Measurements from ENCODE around the gene ENHO. TPM values are rescaled to one million over a fixed set of nuclear protein-coding genes. Genes with fewer than 3 reads are reported as not detected.

ENHO gene
- total and polyA plus RNA-seq, 10 of the 15 experiments (the other 5 are each of a cell fraction or from before 2014, with no cell fraction given) = not detected

- in situ Hi-C loops (cut with MboI) (no loop called here), intact Hi-C loops (cut with micrococcal nuclease; ENCODE audit: unreplicated experiment) (loop anchor here (1.0 to 5.0 kb wide), 2 partner anchors 110 to 144 kb away; no protein-coding TSS in a partner anchor)
- Histone ChIP-seq H3K9me3 (replicated peaks; ENCODE audit: control insufficient read depth, insufficient read depth, low read length) (no peaks in the 10 kb centered on the region; the same call in 2 of the 3 replicates), H3K36me3 (ENCODE audit: control insufficient read depth in 2 of 2, insufficient read depth in 2 of 2, low read length in 1 of 2) (no peaks in the 10 kb centered on the region), H3K27ac (ENCODE audit: control insufficient read depth, insufficient read depth) (no peak overlapping the region), H4K20me1 (ENCODE audit: control insufficient read depth, insufficient read depth) (peaks cover 8% of the 10 kb centered on the region; the same call in 1 of the 2 replicates), H3K9ac (ENCODE audit: control insufficient read depth, insufficient read depth, low read length) (no peak overlapping the region), H3K79me2 (ENCODE audit: control insufficient read depth, insufficient read depth, low read length) (no peaks in the 10 kb centered on the region), H3K27me3 (replicated peaks in 1 of 2; ENCODE audit: control insufficient read depth in 2 of 2, insufficient read depth in 2 of 2, low read length in 1 of 2) (peaks cover 3 to 8% of the 10 kb centered on the region in 2 experiments), H3K4me2 (ENCODE audit: control insufficient read depth, insufficient read depth) (no peak overlapping the region), H3K4me3 (no peak overlapping the region), H3K4me1 (ENCODE audit: control insufficient read depth, insufficient read depth, low read length) (no peaks in the 10 kb centered on the region), H2AFZ (ENCODE audit: control insufficient read depth, low read depth, low read length) (no peak overlapping the region)
- DNase-seq (ENCODE audit: low read depth, low spot score) (no peak), FAIRE-seq (no peak), ATAC-seq (peak; percentile 85)
- 50% methylated on average over 16 of the region's 16 CpGs for WGBS (ENCODE audit: insufficient coverage, insufficient replicate concordance, low lambda C conversion rate, missing lambda C conversion rate)
- POLR2A ChIA-PET = interaction anchor here (1.4 kb wide), 1 partner anchor 45 kb away, joined by 3 read pairs; no protein-coding TSS in a partner anchor
- SMC1A ChIA-PET (ENCODE audit: uncharacterized antibody, unreplicated experiment) = interaction anchor here (1.1 to 1.9 kb wide), 2 partner anchors 44 to 143 kb away, joined by 3 to 4 read pairs; no protein-coding TSS in a partner anchor
- BruUV-seq (replicated peaks) = no TSS peak
- CTCF ChIA-PET = interaction anchor here (0.6 to 3.1 kb wide), 15 partner anchors 10 to 212 kb away, joined by 3 to 15 read pairs (median 3); partner anchors contain the start of gene SIGMAR1
- RAD21 ChIA-PET (ENCODE audit: unreplicated experiment) = interaction anchor here (1.2 kb wide), 1 partner anchor 87 kb away, joined by 3 read pairs; no protein-coding TSS in a partner anchor
- TF ChIP-seq MYC (IDR thresholded peaks at IDR 0.05; ENCODE audit: insufficient read depth, insufficient read length, insufficient replicate concordance, low read length, severe bottlenecking) = no peak
- no peak for TF ChIP-seq STAT3 (IDR thresholded peaks at IDR 0.05; ENCODE audit: low read depth, low read length)
- TF ChIP-seq ZNF274 (IDR thresholded peaks at IDR 0.05; ENCODE audit: insufficient read depth, insufficient read length) = no peak
- no peak for TF ChIP-seq ZNF622 (IDR thresholded peaks at IDR 0.05)
- TF ChIP-seq RAD21 (IDR thresholded peaks at IDR 0.05; ENCODE audit: insufficient read depth, low read depth, low read length) = peak; percentile 36
- TF ChIP-seq CBX5 (IDR thresholded peaks at IDR 0.05; ENCODE audit: low read depth) = no peak
- TF ChIP-seq SPI1 (IDR thresholded peaks at IDR 0.05; ENCODE audit: borderline replicate concordance, insufficient read depth, low read depth, low read length) = no peak
- TF ChIP-seq KDM1A (IDR thresholded peaks at IDR 0.05; ENCODE audit: borderline replicate concordance) = no peak
- TF ChIP-seq, protein P1, sequence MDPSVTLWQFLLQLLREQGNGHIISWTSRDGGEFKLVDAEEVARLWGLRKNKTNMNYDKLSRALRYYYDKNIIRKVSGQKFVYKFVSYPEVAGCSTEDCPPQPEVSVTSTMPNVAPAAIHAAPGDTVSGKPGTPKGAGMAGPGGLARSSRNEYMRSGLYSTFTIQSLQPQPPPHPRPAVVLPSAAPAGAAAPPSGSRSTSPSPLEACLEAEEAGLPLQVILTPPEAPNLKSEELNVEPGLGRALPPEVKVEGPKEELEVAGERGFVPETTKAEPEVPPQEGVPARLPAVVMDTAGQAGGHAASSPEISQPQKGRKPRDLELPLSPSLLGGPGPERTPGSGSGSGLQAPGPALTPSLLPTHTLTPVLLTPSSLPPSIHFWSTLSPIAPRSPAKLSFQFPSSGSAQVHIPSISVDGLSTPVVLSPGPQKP (IDR thresholded peaks at IDR 0.05; ENCODE audit: low read depth, low read length) = no peak
- TF ChIP-seq LARP7 (IDR thresholded peaks at IDR 0.05) = no peak
- no peak for TF ChIP-seq FOXM1 (IDR thresholded peaks at IDR 0.05; ENCODE audit: low read depth, low read length)
- no peak for TF ChIP-seq MEF2B (IDR thresholded peaks at IDR 0.05; ENCODE audit: partially characterized antibody, poor library complexity, severe bottlenecking)
- no peak for TF ChIP-seq MXI1 (IDR thresholded peaks at IDR 0.05; ENCODE audit: low read depth, low read length)
- no peak for TF ChIP-seq IRF3 (IDR thresholded peaks at IDR 0.05)
- no peak for TF ChIP-seq CBFB (IDR thresholded peaks at IDR 0.05; ENCODE audit: low read depth)
- TF ChIP-seq IRF5 (IDR thresholded peaks at IDR 0.05; ENCODE audit: borderline replicate concordance) = no peak
- peak; percentile 48 to 73 (median 70) for TF ChIP-seq CTCF (IDR thresholded peaks at IDR 0.05 in 2 of 3, conservative IDR thresholded peaks at IDR 0.05 in 1 of 3; ENCODE audit: control insufficient read depth in 2 of 3, extremely low read depth in 1 of 3, insufficient read depth in 1 of 3, low read depth in 3 of 3, low read length in 3 of 3)
Measured at GRCh38 chr9:34546834-34547827, 24.3 kb upstream of the ENHO start.

All from GM12878 (cell line).